ENCODE results near the gene CPNE5.

GRCh38 chr6:36797055-36797454 is 42.2 kb downstream of the CPNE5 start:
- TF ChIP-seq CTCF (IDR thresholded peaks at IDR 0.05) (no peak), REST (IDR thresholded peaks at IDR 0.05) (no peak), BHLHE40 (IDR thresholded peaks at IDR 0.05; ENCODE audit: low read depth, low read length) (no peak), POLR2A (IDR thresholded peaks at IDR 0.05; ENCODE audit: low read length) (no peak), ESRRA (IDR thresholded peaks at IDR 0.05; ENCODE audit: borderline replicate concordance, low read length) (no peak)
